Gastroesophageal sphincter (tissue), 3 donors: Measurements from ENCODE around the gene RRAGD.

ENCODE experiments used
- CTCF ChIP-seq, 4 experiments: fragments of 200-600 bp in 2 of 4; fragments of 450-650 bp in 2 of 4; sonication (generic) in 1 of 4; IDR thresholded peaks; one replicate each; pipeline ENCODE4 v1.5.1; 2017 to 2019; ENCODE audit warnings: antibody characterized with exemption in 4 of 4, mild to moderate bottlenecking in 2 of 4, moderate library complexity in 2 of 4
- EP300 ChIP-seq: sonication (generic); formaldehyde crosslinking; IDR thresholded peaks from one replicate; pipeline ENCODE4 v1.6.1; 2017; ENCODE audit warnings: antibody characterized with exemption, mild to moderate bottlenecking
- POLR2A ChIP-seq, 2 donors: fragments of 450-650 bp; IDR thresholded peaks; one replicate each; pipeline ENCODE4 v1.6.1; 2017; ENCODE audit warnings: antibody characterized with exemption in 2 of 2, mild to moderate bottlenecking in 2 of 2, moderate library complexity in 1 of 2
- POLR2AphosphoS5 ChIP-seq: sonication (generic); formaldehyde crosslinking; IDR thresholded peaks from one replicate; pipeline ENCODE4 v1.6.1; 2017; ENCODE audit warnings: antibody characterized with exemption

GRCh38 chr6:89438248-89438647, 26.2 kb upstream of the RRAGD start:
- no peak for TF ChIP-seq CTCF (IDR thresholded peaks at IDR 0.05)
- no peak for TF ChIP-seq POLR2A (IDR thresholded peaks at IDR 0.05)
- no peak for TF ChIP-seq EP300
- TF ChIP-seq POLR2AphosphoS5: no peak
